Mesothelial cell of epicardium (in vitro differentiated cells): ENCODE results near the gene SLC6A12. TPM values are rescaled to one million over a fixed set of nuclear protein-coding genes. Genes with fewer than 3 reads are reported as not detected.

Experiments used
- DNase-seq, 2 experiments: peaks; one replicate each; pipeline ENCODE4 v3.0.0; 2021; ENCODE audit warnings: low spot score in 2 of 2; ENCODE audit not compliant: unreplicated experiment in 2 of 2
- H3K27ac Mint-ChIP-seq: 2 replicates; pipeline ENCODE4 v1.8.0; 2021; ENCODE audit warnings: mixed read lengths
- H3K27me3 Mint-ChIP-seq: 2 replicates; pipeline ENCODE4 v1.8.0; 2021; ENCODE audit warnings: low read depth, mixed read lengths
- H3K36me3 Mint-ChIP-seq: 2 replicates; pipeline ENCODE4 v1.8.0; 2021; ENCODE audit warnings: mixed read lengths
- H3K4me1 Mint-ChIP-seq: 2 replicates; pipeline ENCODE4 v1.8.0; 2021; ENCODE audit warnings: mixed read lengths
- H3K4me3 Mint-ChIP-seq: 2 replicates; pipeline ENCODE4 v1.8.0; 2021; ENCODE audit warnings: mild to moderate bottlenecking, moderate library complexity, mixed read lengths
- H3K9me3 Mint-ChIP-seq: 2 replicates; pipeline ENCODE4 v1.8.0; 2021; ENCODE audit warnings: mixed read lengths
- CTCF ChIP-seq: fragments of 200-600 bp; sonication (generic); IDR thresholded peaks from one replicate; pipeline ENCODE4 v1.5.0; 2021; ENCODE audit warnings: antibody characterized with exemption; ENCODE audit not compliant: unreplicated experiment
- total RNA-seq: library from RNA; stranded (reverse); gene quantifications from 3 replicates; pipeline ENCODE4 v1.2.1, GENCODE V29; 2021

The SLC6A12 gene
- total RNA-seq, 1 donor from 2014 or later, result 0.29 TPM

- H3K27me3 Mint-ChIP-seq, result peaks cover 86% of the 10 kb centered on the region
- TF ChIP-seq CTCF, result no peak
- DNase-seq, result no peak
- H3K9me3 Mint-ChIP-seq, result peaks cover 4% of the 10 kb centered on the region
- H3K36me3 Mint-ChIP-seq, result no peaks in the 10 kb centered on the region
- peaks cover 13% of the 10 kb centered on the region for H3K4me1 Mint-ChIP-seq
- no peak overlapping the region for H3K27ac Mint-ChIP-seq
- no peak overlapping the region for H3K4me3 Mint-ChIP-seq
Measured at GRCh38 chr12:209851-210250, 4.1 kb downstream of the SLC6A12 start.

DNA sequence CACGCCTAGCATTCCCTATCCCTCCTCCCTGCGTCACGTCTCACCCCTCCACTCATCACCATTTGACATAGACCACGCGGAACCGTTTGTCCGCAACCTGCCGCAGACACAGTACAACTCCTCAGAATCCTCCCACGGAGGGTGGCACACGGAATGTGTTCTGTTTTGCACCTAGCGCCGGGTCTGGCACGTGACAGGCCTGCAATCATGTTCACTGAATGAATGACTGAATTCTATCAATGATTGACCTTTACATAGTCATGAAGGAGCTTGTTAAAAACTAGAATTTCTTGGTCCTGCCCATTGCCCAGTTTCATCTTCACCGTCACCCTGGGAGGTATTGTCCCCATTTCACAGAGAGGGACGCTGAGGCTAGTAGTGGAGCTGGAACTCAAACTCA lies 4.7 kb downstream of the SLC6A12 start:
- Mint-ChIP-seq H3K4me3 (no peak overlapping the region), H3K4me1 (peaks cover 13% of the 10 kb centered on the region), H3K27ac (no peak overlapping the region), H3K27me3 (peaks cover 85% of the 10 kb centered on the region), H3K36me3 (no peaks in the 10 kb centered on the region), H3K9me3 (peaks cover 4% of the 10 kb centered on the region)
- DNase-seq, result no peak
- no peak for TF ChIP-seq CTCF

- no peak overlapping the region for H3K27ac Mint-ChIP-seq
- no peak for TF ChIP-seq CTCF
- H3K36me3 Mint-ChIP-seq, result no peaks in the 10 kb centered on the region
- no peak for DNase-seq
- peaks cover 4% of the 10 kb centered on the region for H3K9me3 Mint-ChIP-seq
- peaks cover 15% of the 10 kb centered on the region for H3K4me1 Mint-ChIP-seq
- no peak overlapping the region for H3K4me3 Mint-ChIP-seq
- peaks cover 87% of the 10 kb centered on the region for H3K27me3 Mint-ChIP-seq
Measured at GRCh38 chr12:208813-209212, 5.1 kb downstream of the SLC6A12 start.

DNA sequence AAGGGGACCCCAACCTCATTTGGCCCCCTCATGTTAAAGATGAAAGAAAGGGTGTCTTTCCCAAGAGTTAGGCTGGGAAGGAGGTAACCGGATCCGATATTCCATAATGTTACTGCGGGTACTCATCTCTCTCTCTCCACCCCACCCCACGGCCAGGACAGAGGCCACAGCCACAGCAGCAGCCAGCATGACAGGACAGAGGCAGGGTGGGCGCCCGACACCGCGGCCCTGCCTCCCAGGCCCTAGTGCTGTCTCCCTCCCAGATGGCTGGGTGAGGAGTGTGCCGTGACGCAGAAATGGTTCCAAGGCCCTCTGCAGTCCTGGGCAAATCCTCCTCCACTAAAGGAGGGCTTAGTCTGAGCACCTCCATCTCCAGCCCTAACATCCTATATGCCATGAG lies 6.2 kb downstream of the SLC6A12 start:
- Mint-ChIP-seq H3K4me1 (peaks cover 6% of the 10 kb centered on the region), H3K4me3 (no peak overlapping the region)
- DNase-seq, result no peak

GRCh38 chr12:206746-207440 lies 7.1 kb downstream of the SLC6A12 start:
- Mint-ChIP-seq H3K4me1 (peaks cover 7% of the 10 kb centered on the region), H3K9me3 (peaks cover 4% of the 10 kb centered on the region), H3K4me3 (no peak overlapping the region), H3K27ac (no peak overlapping the region), H3K27me3 (peaks cover 84% of the 10 kb centered on the region), H3K36me3 (no peaks in the 10 kb centered on the region)
- TF ChIP-seq CTCF, result no peak
- no peak for DNase-seq

More for the DNA sequence above, 6.2 kb downstream of the SLC6A12 start:
- H3K36me3 Mint-ChIP-seq, result no peaks in the 10 kb centered on the region
- peaks cover 82% of the 10 kb centered on the region for H3K27me3 Mint-ChIP-seq
- H3K27ac Mint-ChIP-seq, result no peak overlapping the region
- peaks cover 4% of the 10 kb centered on the region for H3K9me3 Mint-ChIP-seq
- TF ChIP-seq CTCF, result no peak
